ENCODE results near the gene KCTD17.

- TF ChIP-seq NFRKB (IDR thresholded peaks at IDR 0.05) (no peak), SP1 (IDR thresholded peaks at IDR 0.05) (no peak), ELF4 (IDR thresholded peaks at IDR 0.05) (no peak), LEF1 (IDR thresholded peaks at IDR 0.05; ENCODE audit: borderline replicate concordance) (no peak), ZNF384 (IDR thresholded peaks at IDR 0.05) (no peak), ARNT (IDR thresholded peaks at IDR 0.05) (no peak), FOXK2 (IDR thresholded peaks at IDR 0.05) (no peak), SUZ12 (IDR thresholded peaks at IDR 0.05) (no peak), CTBP1 (IDR thresholded peaks at IDR 0.05; ENCODE audit: borderline replicate concordance) (no peak), BHLHE40 (IDR thresholded peaks at IDR 0.05; ENCODE audit: borderline replicate concordance) (no peak), L3MBTL2 (conservative IDR thresholded peaks at IDR 0.05) (no peak), FOXA1 (IDR thresholded peaks at IDR 0.05) (no peak)
Measured at GRCh38 chr22:37054600-37055365, 3.2 kb downstream of the KCTD17 start.

All from HEK293T (cell line).